RWPE2 (cell line): ENCODE measurements around the gene LTBP4.

Experiments
- ATAC-seq: fragments of 200-7000 bp; cut with Tn5 transposase; 3 replicates; pipeline ENCODE4 v1.9.1; 2021; ENCODE audit warnings: low read depth
- DNase-seq: peaks from one replicate; pipeline ENCODE4 v3.0.0-alpha.2; 2020; ENCODE audit warnings: low spot score
- H3K27ac ChIP-seq: fragments of 450-650 bp; 2 replicates; pipeline ENCODE4 v1.5.1; 2017; ENCODE audit warnings: mild to moderate bottlenecking; ENCODE audit not compliant: poor library complexity, severe bottlenecking
- H3K27me3 ChIP-seq: fragments of 250-450 bp; sonication (Bioruptor Pico); 2 replicates; pipeline ENCODE4 v1.5.1; 2021; ENCODE audit warnings: mild to moderate bottlenecking, moderate library complexity; ENCODE audit not compliant: insufficient read depth, poor library complexity, severe bottlenecking
- H3K36me3 ChIP-seq: fragments of 250-450 bp; sonication (Bioruptor Pico); 2 replicates; pipeline ENCODE4 v1.5.1; 2020; ENCODE audit warnings: low read depth, mild to moderate bottlenecking, moderate library complexity
- H3K4me1 ChIP-seq: fragments of 250-450 bp; sonication (Bioruptor Pico); 2 replicates; pipeline ENCODE4 v1.5.1; 2021; ENCODE audit warnings: mild to moderate bottlenecking, moderate library complexity; ENCODE audit not compliant: insufficient read depth, poor library complexity, severe bottlenecking
- H3K4me3 ChIP-seq: fragments of 250-450 bp; sonication (Bioruptor Pico); 2 replicates; pipeline ENCODE4 v1.5.1; 2021; ENCODE audit warnings: mild to moderate bottlenecking, moderate library complexity; ENCODE audit not compliant: severe bottlenecking
- H3K9me3 ChIP-seq: fragments of 250-450 bp; sonication (Bioruptor Pico); 2 replicates; pipeline ENCODE4 v1.5.1; 2021; ENCODE audit warnings: mild to moderate bottlenecking, moderate library complexity; ENCODE audit not compliant: severe bottlenecking
- CTCF ChIP-seq: fragments of 450-650 bp; IDR thresholded peaks from one replicate; pipeline ENCODE4 v1.5.1; 2017; ENCODE audit warnings: mild to moderate bottlenecking, moderate library complexity; ENCODE audit not compliant: poor library complexity, severe bottlenecking

Gene LTBP4

GRCh38 chr19:40625406-40626120, 24.4 kb downstream of the LTBP4 start:
- Histone ChIP-seq H3K4me1 (no peaks in the 10 kb centered on the region), H3K27me3 (no peaks in the 10 kb centered on the region), H3K9me3 (no peaks in the 10 kb centered on the region), H3K4me3 (no peak overlapping the region), H3K36me3 (peaks cover 68% of the 10 kb centered on the region), H3K27ac (no peak overlapping the region)
- no peak for TF ChIP-seq CTCF
- ATAC-seq: no peak
- DNase-seq: no peak

- no peak overlapping the region for H3K27ac ChIP-seq
- H3K36me3 ChIP-seq: peaks cover 55% of the 10 kb centered on the region
- no peaks in the 10 kb centered on the region for H3K4me1 ChIP-seq
- H3K27me3 ChIP-seq: no peaks in the 10 kb centered on the region
- no peaks in the 10 kb centered on the region for H3K9me3 ChIP-seq
- DNase-seq: no peak
- ATAC-seq: no peak
- H3K4me3 ChIP-seq: no peak overlapping the region
- TF ChIP-seq CTCF: no peak
Observed at GRCh38 chr19:40626918-40627317, 25.7 kb downstream of the LTBP4 start.

- H3K4me1 ChIP-seq: no peaks in the 10 kb centered on the region
- no peaks in the 10 kb centered on the region for H3K9me3 ChIP-seq
- TF ChIP-seq CTCF: no peak
- DNase-seq (no peak), ATAC-seq (no peak)
- no peaks in the 10 kb centered on the region for H3K27me3 ChIP-seq
- no peak overlapping the region for H3K4me3 ChIP-seq
- no peak overlapping the region for H3K27ac ChIP-seq
- peaks cover 48% of the 10 kb centered on the region for H3K36me3 ChIP-seq
Observed at GRCh38 chr19:40627486-40628279, 26.5 kb downstream of the LTBP4 start.

GRCh38 chr19:40629346-40629745, 28.2 kb downstream of the LTBP4 start:
- TF ChIP-seq CTCF: no peak
- no peak for ATAC-seq

GRCh38 chr19:40630571-40631160, 29.5 kb downstream of the LTBP4 start:
- Histone ChIP-seq H3K36me3 (peaks cover 26% of the 10 kb centered on the region), H3K9me3 (no peaks in the 10 kb centered on the region), H3K4me3 (no peak overlapping the region), H3K27ac (no peak overlapping the region), H3K27me3 (no peaks in the 10 kb centered on the region), H3K4me1 (no peaks in the 10 kb centered on the region)
- ATAC-seq: no peak
- TF ChIP-seq CTCF: no peak
- no peak for DNase-seq

More at GRCh38 chr19:40629346-40629745, 28.2 kb downstream of the LTBP4 start:
- Histone ChIP-seq H3K9me3 (no peaks in the 10 kb centered on the region), H3K27me3 (no peaks in the 10 kb centered on the region), H3K27ac (no peak overlapping the region), H3K36me3 (peaks cover 35% of the 10 kb centered on the region), H3K4me1 (no peaks in the 10 kb centered on the region), H3K4me3 (no peak overlapping the region)
- DNase-seq: no peak
